WTC11 (cell line): ENCODE data around the gene CPNE2.

Source experiments
- AFF4 ChIP-seq: sonication (generic); formaldehyde crosslinking; IDR thresholded peaks from 2 replicates; pipeline ENCODE4 v1.8.1; 2023; ENCODE audit warnings: mild to moderate bottlenecking, missing genetic modification reagents, borderline replicate concordance
- ATF2 ChIP-seq: sonication (generic); formaldehyde crosslinking; IDR thresholded peaks from 2 replicates; pipeline ENCODE4 v1.8.1; 2022; ENCODE audit warnings: low read depth, missing genetic modification reagents, borderline replicate concordance
- CTCF ChIP-seq: fragments of 200-600 bp; IDR thresholded peaks from 2 replicates; pipeline ENCODE4 v1.8.0; 2022; ENCODE audit warnings: antibody characterized with exemption
- E2F5 ChIP-seq: sonication (generic); formaldehyde crosslinking; IDR thresholded peaks from 2 replicates; pipeline ENCODE4 v1.8.1; 2022; ENCODE audit warnings: mild to moderate bottlenecking, moderate library complexity, missing genetic modification reagents
- ELF4 ChIP-seq: sonication (generic); formaldehyde crosslinking; IDR thresholded peaks from 2 replicates; pipeline ENCODE4 v1.8.1; 2022; ENCODE audit warnings: low read depth, mild to moderate bottlenecking, moderate library complexity, missing genetic modification reagents
- NFATC4 ChIP-seq: fragments of 250-450 bp; sonication (Bioruptor Pico); IDR thresholded peaks from 2 replicates; pipeline ENCODE4 v1.9.0; 2021; ENCODE audit warnings: mild to moderate bottlenecking
- NFYB ChIP-seq: sonication (generic); formaldehyde crosslinking; conservative IDR thresholded peaks from 2 replicates; pipeline ENCODE4 v1.8.0; 2022; ENCODE audit warnings: low read depth, missing genetic modification reagents
- PRDM15 ChIP-seq: sonication (generic); formaldehyde crosslinking; IDR thresholded peaks from 2 replicates; pipeline ENCODE4 v1.8.0; 2022; ENCODE audit warnings: missing genetic modification reagents
- RELA ChIP-seq: sonication (generic); formaldehyde crosslinking; IDR thresholded peaks from 2 replicates; pipeline ENCODE4 v1.8.1; 2022; ENCODE audit warnings: missing genetic modification reagents, mild to moderate bottlenecking, borderline replicate concordance
- TEAD4 ChIP-seq: sonication (generic); formaldehyde crosslinking; IDR thresholded peaks from 2 replicates; pipeline ENCODE4 v1.8.0; 2022; ENCODE audit warnings: mild to moderate bottlenecking, missing genetic modification reagents
- ZNF416 ChIP-seq: fragments of 250-450 bp; sonication (Bioruptor Pico); IDR thresholded peaks from 2 replicates; pipeline ENCODE4 v1.9.0; 2021; ENCODE audit warnings: mild to moderate bottlenecking, inconsistent platforms

- TF ChIP-seq ATF2 (no peak), TEAD4 (CRISPR knock-in tag) (no peak), CTCF (no peak), ELF4 (no peak), RELA (CRISPR knock-in tag) (no peak), E2F5 (CRISPR knock-in tag) (no peak), NFATC4 (CRISPR knock-in tag) (no peak), NFYB (CRISPR knock-in tag) (no peak), ZNF416 (no peak), PRDM15 (CRISPR knock-in tag) (no peak), AFF4 (CRISPR knock-in tag) (no peak)
Observed at GRCh38 chr16:57148481-57148880, 56.1 kb downstream of the CPNE2 start.
